Mesothelial cell of epicardium (in vitro differentiated cells): ENCODE results near the gene CD40. TPM values are rescaled to one million over a fixed set of nuclear protein-coding genes. Genes with fewer than 3 reads are reported as not detected.

Experiments
- DNase-seq, 2 experiments: peaks; one replicate each; pipeline ENCODE4 v3.0.0; 2021; ENCODE audit warnings: low spot score in 2 of 2; ENCODE audit not compliant: unreplicated experiment in 2 of 2
- H3K27ac Mint-ChIP-seq: 2 replicates; pipeline ENCODE4 v1.8.0; 2021; ENCODE audit warnings: mixed read lengths
- H3K27me3 Mint-ChIP-seq: 2 replicates; pipeline ENCODE4 v1.8.0; 2021; ENCODE audit warnings: low read depth, mixed read lengths
- H3K36me3 Mint-ChIP-seq: 2 replicates; pipeline ENCODE4 v1.8.0; 2021; ENCODE audit warnings: mixed read lengths
- H3K4me1 Mint-ChIP-seq: 2 replicates; pipeline ENCODE4 v1.8.0; 2021; ENCODE audit warnings: mixed read lengths
- H3K4me3 Mint-ChIP-seq: 2 replicates; pipeline ENCODE4 v1.8.0; 2021; ENCODE audit warnings: mild to moderate bottlenecking, moderate library complexity, mixed read lengths
- H3K9me3 Mint-ChIP-seq: 2 replicates; pipeline ENCODE4 v1.8.0; 2021; ENCODE audit warnings: mixed read lengths
- total RNA-seq: library from RNA; stranded (reverse); gene quantifications from 3 replicates; pipeline ENCODE4 v1.2.1, GENCODE V29; 2021
- TF ChIP-seq, protein P1 (sequence below): fragments of 200-600 bp; sonication (generic); IDR thresholded peaks from one replicate; pipeline ENCODE4 v1.5.0; 2021; ENCODE audit warnings: antibody characterized with exemption; ENCODE audit not compliant: unreplicated experiment

The CD40 gene
- total RNA-seq, 1 donor from 2014 or later: 3.8 TPM

DNA sequence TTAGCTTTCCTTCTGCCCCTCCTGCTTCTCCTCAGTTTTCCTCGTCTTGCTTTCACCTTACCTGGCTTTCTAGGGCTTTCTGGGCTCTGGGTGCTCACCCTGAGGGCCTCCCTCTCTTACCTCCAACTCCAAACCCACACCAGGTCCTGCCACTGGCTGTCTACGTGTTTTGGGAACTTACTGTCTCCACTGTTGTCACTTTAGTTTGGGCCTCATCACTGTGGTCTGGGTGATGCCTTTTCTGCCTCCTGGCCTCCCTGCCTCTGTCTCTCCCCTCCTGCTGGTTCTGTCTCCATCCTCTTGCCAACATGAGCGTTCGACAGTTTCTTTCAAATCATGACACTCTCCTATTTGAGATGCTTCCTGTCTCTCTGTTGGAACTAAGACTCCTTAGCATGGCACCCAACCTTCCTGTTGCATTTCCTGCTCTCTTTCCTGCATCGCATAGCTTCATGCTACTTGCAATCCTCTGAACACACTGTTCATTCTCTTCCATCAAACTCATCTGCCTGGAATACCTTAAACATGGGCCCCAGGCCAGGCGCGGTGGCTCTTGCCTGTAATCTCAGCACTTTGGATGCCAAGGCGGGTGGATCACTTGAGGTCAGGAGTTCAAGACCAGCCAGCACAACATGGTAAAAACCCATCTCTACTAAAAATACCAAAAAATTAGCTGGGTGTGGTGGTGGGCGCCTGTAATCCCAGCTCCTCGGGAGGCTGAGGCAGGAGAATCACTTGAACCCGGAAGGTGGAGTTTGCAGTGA, 5.5 kb downstream of the CD40 start:
- no peaks in the 10 kb centered on the region for H3K9me3 Mint-ChIP-seq
- no peaks in the 10 kb centered on the region for H3K36me3 Mint-ChIP-seq
- no peaks in the 10 kb centered on the region for H3K4me1 Mint-ChIP-seq
- TF ChIP-seq, protein P1, sequence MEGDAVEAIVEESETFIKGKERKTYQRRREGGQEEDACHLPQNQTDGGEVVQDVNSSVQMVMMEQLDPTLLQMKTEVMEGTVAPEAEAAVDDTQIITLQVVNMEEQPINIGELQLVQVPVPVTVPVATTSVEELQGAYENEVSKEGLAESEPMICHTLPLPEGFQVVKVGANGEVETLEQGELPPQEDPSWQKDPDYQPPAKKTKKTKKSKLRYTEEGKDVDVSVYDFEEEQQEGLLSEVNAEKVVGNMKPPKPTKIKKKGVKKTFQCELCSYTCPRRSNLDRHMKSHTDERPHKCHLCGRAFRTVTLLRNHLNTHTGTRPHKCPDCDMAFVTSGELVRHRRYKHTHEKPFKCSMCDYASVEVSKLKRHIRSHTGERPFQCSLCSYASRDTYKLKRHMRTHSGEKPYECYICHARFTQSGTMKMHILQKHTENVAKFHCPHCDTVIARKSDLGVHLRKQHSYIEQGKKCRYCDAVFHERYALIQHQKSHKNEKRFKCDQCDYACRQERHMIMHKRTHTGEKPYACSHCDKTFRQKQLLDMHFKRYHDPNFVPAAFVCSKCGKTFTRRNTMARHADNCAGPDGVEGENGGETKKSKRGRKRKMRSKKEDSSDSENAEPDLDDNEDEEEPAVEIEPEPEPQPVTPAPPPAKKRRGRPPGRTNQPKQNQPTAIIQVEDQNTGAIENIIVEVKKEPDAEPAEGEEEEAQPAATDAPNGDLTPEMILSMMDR: no peak
- no peak for DNase-seq
- H3K27ac Mint-ChIP-seq: no peak overlapping the region
- H3K27me3 Mint-ChIP-seq: peaks cover 22% of the 10 kb centered on the region
- H3K4me3 Mint-ChIP-seq: no peak overlapping the region

DNA sequence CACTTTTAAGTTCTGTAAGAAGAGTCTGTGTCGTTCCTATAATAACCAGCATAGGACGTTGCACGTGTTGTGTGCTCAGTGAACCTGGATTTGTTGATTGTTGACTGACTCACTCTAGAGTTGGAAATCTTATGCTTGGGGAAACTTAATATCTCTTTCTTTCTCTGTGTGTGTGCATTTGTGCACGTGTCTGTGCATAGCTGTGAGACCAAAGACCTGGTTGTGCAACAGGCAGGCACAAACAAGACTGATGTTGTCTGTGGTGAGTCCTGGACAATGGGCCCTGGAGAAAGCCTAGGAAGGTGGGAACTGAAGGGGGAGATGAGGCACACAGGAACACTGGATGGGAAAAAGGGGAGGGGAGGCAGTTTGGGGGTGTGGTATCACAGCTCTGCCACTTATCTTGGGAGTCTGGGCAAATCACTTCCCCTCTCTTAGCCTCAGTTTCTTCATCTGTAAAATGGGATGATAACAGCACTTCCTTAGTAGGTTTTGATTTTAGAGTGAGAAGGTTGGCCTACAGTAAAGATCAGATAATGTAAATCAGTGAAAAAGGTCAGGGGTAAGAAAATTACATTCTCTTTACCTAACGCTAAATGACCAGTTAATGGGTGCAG, 8.4 kb downstream of the CD40 start:
- no peak for DNase-seq
- Mint-ChIP-seq H3K9me3 (no peaks in the 10 kb centered on the region), H3K27me3 (peaks cover 45% of the 10 kb centered on the region), H3K4me3 (no peak overlapping the region), H3K4me1 (no peaks in the 10 kb centered on the region), H3K27ac (no peak overlapping the region), H3K36me3 (no peaks in the 10 kb centered on the region)
- TF ChIP-seq, protein P1: no peak

DNA sequence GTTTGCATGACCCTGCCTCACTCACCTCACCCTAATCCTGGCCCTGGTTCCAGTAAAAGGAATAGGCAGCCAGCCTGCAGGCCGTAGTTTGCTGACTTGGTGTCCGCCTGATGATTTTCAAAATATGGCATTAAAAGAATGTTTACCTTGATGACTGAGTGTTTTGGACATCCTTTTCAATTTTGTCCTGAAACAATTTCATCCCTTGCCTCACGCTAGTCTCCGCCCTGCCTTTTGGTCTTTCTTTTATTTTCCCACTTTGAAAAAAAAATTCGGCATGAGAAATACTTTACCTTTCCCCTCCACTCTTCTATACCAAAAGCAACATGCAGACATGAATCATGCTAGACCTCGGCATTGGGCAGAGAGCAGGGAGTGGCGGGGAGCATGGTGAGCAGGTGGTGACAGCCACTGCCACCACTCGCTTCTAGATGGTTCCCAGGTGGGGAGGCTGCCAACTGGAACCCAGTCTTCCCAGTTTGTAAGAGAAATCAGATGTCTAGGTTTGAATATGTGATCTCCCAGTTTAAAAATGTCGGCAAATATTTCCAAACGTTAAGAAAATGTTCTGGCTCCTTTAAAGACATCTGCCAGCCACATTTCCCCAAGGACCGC, 9.4 kb downstream of the CD40 start:
- no peak for DNase-seq
- TF ChIP-seq, protein P1: no peak

DNA sequence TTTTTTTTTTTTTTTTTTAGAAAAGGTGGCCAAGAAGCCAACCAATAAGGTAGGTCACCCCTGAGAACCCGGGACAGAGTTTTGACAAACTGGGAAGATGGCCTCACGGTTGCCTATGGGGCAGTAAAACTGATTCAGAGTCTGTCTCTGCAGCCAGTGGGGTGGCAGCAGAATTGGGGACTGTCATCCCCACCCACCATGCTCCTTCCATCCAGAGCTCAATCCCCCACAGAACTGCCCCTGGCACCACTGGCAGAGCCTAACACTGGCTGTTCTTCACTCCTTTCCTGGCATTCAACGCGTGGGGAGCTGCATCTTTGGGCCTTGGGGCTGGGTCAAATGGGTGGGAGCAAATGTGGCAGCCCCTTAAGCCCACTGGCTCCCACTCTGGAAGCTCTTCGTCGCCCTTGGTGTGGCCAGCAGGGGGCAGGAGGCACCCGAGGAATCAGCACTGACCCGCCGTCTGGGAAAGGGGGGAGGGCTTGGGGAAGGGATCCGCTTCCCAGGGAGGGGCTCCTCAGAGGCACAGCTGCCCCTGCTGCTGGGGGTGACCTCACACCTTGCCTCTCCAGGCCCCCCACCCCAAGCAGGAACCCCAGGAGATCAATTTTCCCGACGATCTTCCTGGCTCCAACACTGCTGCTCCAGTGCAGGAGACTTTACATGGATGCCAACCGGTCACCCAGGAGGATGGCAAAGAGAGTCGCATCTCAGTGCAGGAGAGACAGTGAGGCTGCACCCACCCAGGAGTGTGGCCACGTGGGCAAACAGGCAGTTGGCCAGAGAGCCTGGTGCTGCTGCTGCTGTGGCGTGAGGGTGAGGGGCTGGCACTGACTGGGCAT, 10.4 kb downstream of the CD40 start:
- H3K36me3 Mint-ChIP-seq: no peaks in the 10 kb centered on the region
- H3K27ac Mint-ChIP-seq: no peak overlapping the region
- DNase-seq: peak in 1 of 2 experiments; percentile 49
- TF ChIP-seq, protein P1: peak; percentile 61
- H3K4me3 Mint-ChIP-seq: no peak overlapping the region
- no peaks in the 10 kb centered on the region for H3K4me1 Mint-ChIP-seq
- no peaks in the 10 kb centered on the region for H3K9me3 Mint-ChIP-seq
- peaks cover 61% of the 10 kb centered on the region for H3K27me3 Mint-ChIP-seq

More for the DNA sequence above, 9.4 kb downstream of the CD40 start:
- Mint-ChIP-seq H3K36me3 (no peaks in the 10 kb centered on the region), H3K4me3 (no peak overlapping the region), H3K9me3 (no peaks in the 10 kb centered on the region), H3K4me1 (no peaks in the 10 kb centered on the region), H3K27me3 (peaks cover 54% of the 10 kb centered on the region), H3K27ac (no peak overlapping the region)

DNA sequence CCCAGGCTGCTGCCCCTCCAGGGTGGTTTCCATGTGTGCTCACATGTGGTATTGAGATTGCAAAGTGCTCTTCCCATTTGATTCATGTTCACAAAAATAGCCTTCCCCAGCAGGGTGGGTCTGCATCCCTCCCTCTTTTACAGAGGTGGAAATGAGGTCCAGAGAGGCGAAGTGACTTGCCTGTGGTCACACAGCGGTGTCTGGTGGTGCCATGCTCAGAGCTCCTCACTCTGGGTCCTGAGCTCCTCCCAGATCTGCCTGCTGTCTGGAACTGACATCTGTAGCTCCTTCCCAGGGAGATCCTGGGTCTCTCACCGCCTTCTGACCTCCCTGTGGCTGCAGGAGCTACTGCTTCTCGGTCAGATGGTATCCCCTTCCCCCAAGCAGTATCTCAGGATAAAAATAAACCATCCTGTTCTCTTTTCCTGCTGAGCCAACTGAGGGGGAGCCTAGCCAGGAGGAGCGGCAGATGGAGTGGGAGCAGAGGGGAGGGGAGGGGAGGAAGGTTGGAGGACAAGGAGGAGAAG, 11.9 kb downstream of the CD40 start:
- Mint-ChIP-seq H3K27ac (no peak overlapping the region), H3K4me1 (no peaks in the 10 kb centered on the region), H3K36me3 (no peaks in the 10 kb centered on the region), H3K27me3 (peaks cover 68% of the 10 kb centered on the region), H3K9me3 (no peaks in the 10 kb centered on the region), H3K4me3 (no peak overlapping the region)
- TF ChIP-seq, protein P1: no peak
- no peak for DNase-seq
